Measurements from ENCODE around the gene ZBTB16.

GRCh38 chr11:114287154-114287553 lies 227.6 kb downstream of the ZBTB16 start:
- TF ChIP-seq ZBTB21 (tag by site-specific recombination; IDR thresholded peaks at IDR 0.05): no peak
- no peak for TF ChIP-seq CTCF (tag by site-specific recombination; IDR thresholded peaks at IDR 0.05)
- no peak for TF ChIP-seq ZSCAN30 (tag by site-specific recombination; IDR thresholded peaks at IDR 0.05)
- TF ChIP-seq ZNF341 (tag by site-specific recombination; IDR thresholded peaks at IDR 0.05; ENCODE audit: low read depth): no peak
- no peak for TF ChIP-seq ZNF449 (tag by site-specific recombination; IDR thresholded peaks at IDR 0.05)
- no peak for TF ChIP-seq ELK4 (IDR thresholded peaks at IDR 0.05; ENCODE audit: borderline replicate concordance, low read depth, low read length)
- TF ChIP-seq IKZF3 (tag by site-specific recombination; IDR thresholded peaks at IDR 0.05): no peak
- TF ChIP-seq ATF2 (tag by site-specific recombination; IDR thresholded peaks at IDR 0.05; ENCODE audit: low read depth): no peak

All from HEK293 (cell line).